Measurements from ENCODE around the gene TMEM100.

GRCh38 chr17:55710410-55710809 lies 12.3 kb downstream of the TMEM100 start:
- TF ChIP-seq CTCF (conservative IDR thresholded peaks at IDR 0.05 in 1 of 2, IDR thresholded peaks at IDR 0.05 in 1 of 2; ENCODE audit: extremely low read depth in 1 of 2, insufficient read depth in 1 of 2, low read depth in 1 of 2, low read length in 2 of 2) (no peak), EZH2 (IDR thresholded peaks at IDR 0.05; ENCODE audit: borderline replicate concordance, low read length) (no peak)
